C4-2B (cell line): ENCODE measurements around the gene NELFB.
"Not testable (repeated sequence)": the region's sequence is repeated elsewhere in the genome, so short reads cannot be mapped to it uniquely, and the experiment has no call there.

Source experiments
- ZFX ChIP-seq: fragments of 450-650 bp; IDR thresholded peaks from 2 replicates; pipeline ENCODE4 v1.6.1; 2017
- TF ChIP-seq, protein P1 (sequence below): fragments of 450-650 bp; conservative IDR thresholded peaks from 2 replicates; pipeline ENCODE4 v1.5.1; 2017; ENCODE audit warnings: mild to moderate bottlenecking

DNA sequence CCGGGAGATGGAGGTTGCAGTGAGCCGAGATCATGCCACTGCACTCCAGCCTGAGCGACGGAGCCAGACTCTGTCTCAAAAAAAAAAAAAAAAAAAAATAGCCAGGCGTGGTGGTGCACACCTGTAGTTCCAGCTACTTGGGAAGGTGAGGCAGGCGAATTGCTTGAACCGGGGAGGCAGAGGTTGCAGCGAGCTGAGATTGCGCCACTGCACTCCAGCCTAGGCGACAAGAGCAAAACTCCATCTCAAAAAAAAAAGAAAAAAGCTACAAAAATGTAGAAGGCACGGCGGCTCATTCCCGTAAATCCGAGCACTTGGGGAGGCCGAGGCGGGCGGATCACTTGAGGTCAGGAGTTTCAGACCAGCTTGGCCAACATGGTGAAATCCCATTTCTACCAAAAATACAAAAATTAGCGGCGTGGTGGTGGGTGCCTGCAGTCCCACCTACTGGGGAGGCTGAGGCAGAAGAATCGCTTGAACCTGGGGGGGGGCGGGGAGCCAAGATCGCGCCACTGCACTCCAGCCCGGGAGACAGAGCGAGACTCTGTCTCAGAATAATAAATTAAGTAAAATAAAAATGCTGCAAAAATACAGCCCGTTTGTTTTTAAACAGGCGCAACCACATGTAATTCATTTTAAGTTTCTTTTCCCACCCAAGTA is 15.5 kb upstream of the NELFB start:
- TF ChIP-seq, protein P1, sequence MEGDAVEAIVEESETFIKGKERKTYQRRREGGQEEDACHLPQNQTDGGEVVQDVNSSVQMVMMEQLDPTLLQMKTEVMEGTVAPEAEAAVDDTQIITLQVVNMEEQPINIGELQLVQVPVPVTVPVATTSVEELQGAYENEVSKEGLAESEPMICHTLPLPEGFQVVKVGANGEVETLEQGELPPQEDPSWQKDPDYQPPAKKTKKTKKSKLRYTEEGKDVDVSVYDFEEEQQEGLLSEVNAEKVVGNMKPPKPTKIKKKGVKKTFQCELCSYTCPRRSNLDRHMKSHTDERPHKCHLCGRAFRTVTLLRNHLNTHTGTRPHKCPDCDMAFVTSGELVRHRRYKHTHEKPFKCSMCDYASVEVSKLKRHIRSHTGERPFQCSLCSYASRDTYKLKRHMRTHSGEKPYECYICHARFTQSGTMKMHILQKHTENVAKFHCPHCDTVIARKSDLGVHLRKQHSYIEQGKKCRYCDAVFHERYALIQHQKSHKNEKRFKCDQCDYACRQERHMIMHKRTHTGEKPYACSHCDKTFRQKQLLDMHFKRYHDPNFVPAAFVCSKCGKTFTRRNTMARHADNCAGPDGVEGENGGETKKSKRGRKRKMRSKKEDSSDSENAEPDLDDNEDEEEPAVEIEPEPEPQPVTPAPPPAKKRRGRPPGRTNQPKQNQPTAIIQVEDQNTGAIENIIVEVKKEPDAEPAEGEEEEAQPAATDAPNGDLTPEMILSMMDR = not testable (repeated sequence)
- TF ChIP-seq ZFX = not testable (repeated sequence)
